Measurements from ENCODE around the gene DEFB121.
"Not testable (repeated sequence)": the region's sequence is repeated elsewhere in the genome, so short reads cannot be mapped to it uniquely, and the experiment has no call there.

The DEFB121 gene

GRCh38 chr20:31403886-31404285 lies 2.1 kb downstream of the DEFB121 start:
- TF ChIP-seq ZFX (IDR thresholded peaks at IDR 0.05): no peak
- TF ChIP-seq, protein P1, sequence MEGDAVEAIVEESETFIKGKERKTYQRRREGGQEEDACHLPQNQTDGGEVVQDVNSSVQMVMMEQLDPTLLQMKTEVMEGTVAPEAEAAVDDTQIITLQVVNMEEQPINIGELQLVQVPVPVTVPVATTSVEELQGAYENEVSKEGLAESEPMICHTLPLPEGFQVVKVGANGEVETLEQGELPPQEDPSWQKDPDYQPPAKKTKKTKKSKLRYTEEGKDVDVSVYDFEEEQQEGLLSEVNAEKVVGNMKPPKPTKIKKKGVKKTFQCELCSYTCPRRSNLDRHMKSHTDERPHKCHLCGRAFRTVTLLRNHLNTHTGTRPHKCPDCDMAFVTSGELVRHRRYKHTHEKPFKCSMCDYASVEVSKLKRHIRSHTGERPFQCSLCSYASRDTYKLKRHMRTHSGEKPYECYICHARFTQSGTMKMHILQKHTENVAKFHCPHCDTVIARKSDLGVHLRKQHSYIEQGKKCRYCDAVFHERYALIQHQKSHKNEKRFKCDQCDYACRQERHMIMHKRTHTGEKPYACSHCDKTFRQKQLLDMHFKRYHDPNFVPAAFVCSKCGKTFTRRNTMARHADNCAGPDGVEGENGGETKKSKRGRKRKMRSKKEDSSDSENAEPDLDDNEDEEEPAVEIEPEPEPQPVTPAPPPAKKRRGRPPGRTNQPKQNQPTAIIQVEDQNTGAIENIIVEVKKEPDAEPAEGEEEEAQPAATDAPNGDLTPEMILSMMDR (conservative IDR thresholded peaks at IDR 0.05): no peak
- no peak overlapping the region for H3K27ac ChIP-seq

- TF ChIP-seq, protein P1 (conservative IDR thresholded peaks at IDR 0.05): no peak
- no peak for TF ChIP-seq ZFX (IDR thresholded peaks at IDR 0.05)
- H3K27ac ChIP-seq: no peak overlapping the region
Observed at GRCh38 chr20:31394900-31395299, 11.1 kb downstream of the DEFB121 start.

GRCh38 chr20:31392836-31393235 lies 13.2 kb downstream of the DEFB121 start:
- H3K27ac ChIP-seq: no peak overlapping the region
- TF ChIP-seq ZFX (IDR thresholded peaks at IDR 0.05): no peak
- TF ChIP-seq, protein P1 (conservative IDR thresholded peaks at IDR 0.05): no peak

GRCh38 chr20:31390490-31390889 lies 15.5 kb downstream of the DEFB121 start, which contains the start of gene DEFB119:
Gene DEFB119, minus strand, starts transcription at chr20:31390590. Its CDS starts 107 bp downstream, at chr20:31390483.
- H3K27ac ChIP-seq: no peak within 1 kb of the TSS
- no peak for TF ChIP-seq ZFX (IDR thresholded peaks at IDR 0.05)
- TF ChIP-seq, protein P1 (conservative IDR thresholded peaks at IDR 0.05): no peak

GRCh38 chr20:31374346-31374745 lies 31.7 kb downstream of the DEFB121 start:
- TF ChIP-seq, protein P1 (conservative IDR thresholded peaks at IDR 0.05): no peak
- no peak for TF ChIP-seq ZFX (IDR thresholded peaks at IDR 0.05)

GRCh38 chr20:31368301-31368700 lies 37.7 kb downstream of the DEFB121 start, which contains the start of gene DEFB118:
Gene DEFB118, plus strand, starts transcription at chr20:31368601. Its CDS starts 50 bp downstream, at chr20:31368651.
- TF ChIP-seq ZFX (IDR thresholded peaks at IDR 0.05): no peak
- TF ChIP-seq, protein P1 (conservative IDR thresholded peaks at IDR 0.05): no peak

More at GRCh38 chr20:31374346-31374745, 31.7 kb downstream of the DEFB121 start:
- H3K27ac ChIP-seq: no peak overlapping the region

GRCh38 chr20:31364272-31364671 lies 41.7 kb downstream of the DEFB121 start:
- H3K27ac ChIP-seq: not testable (repeated sequence)

More at GRCh38 chr20:31368301-31368700, 37.7 kb downstream of the DEFB121 start, which contains the start of gene DEFB118:
- no peak within 1 kb of the TSS for H3K27ac ChIP-seq

- TF ChIP-seq ZFX (IDR thresholded peaks at IDR 0.05): no peak
- TF ChIP-seq, protein P1 (conservative IDR thresholded peaks at IDR 0.05): no peak
- no peak overlapping the region for H3K27ac ChIP-seq
Observed at GRCh38 chr20:31363295-31363694, 42.7 kb downstream of the DEFB121 start.
